Measurements from ENCODE around the gene FAM98B. TPM values are rescaled to one million over a fixed set of nuclear protein-coding genes. Genes with fewer than 3 reads are reported as not detected.

Gene FAM98B
- total and polyA plus RNA-seq, 10 of the 15 experiments (the other 5 are each of a cell fraction or from before 2014, with no cell fraction given) = 1.3 to 36.7 (median 10.9) TPM

DNA sequence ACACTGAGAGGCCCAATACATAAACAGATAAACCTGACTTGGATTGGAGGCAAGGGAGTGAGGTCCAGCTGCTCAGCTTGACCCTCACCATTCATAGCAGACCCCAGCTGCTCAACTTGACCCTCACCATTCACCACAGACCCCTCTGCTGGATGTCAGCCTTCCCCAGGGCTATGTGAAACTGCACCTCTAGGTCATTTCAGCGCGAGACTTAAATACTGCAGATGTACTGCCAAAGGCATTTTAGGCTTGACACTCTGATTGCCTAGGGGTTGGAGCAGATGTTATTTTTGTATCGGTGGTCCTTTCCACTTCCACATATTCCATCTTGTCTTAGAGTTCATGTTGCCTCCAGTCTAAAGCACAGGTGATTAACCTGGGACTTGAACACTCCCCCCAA lies 41.5 kb upstream of the FAM98B start:
- ATAC-seq (no peak), DNase-seq (ENCODE audit: low read depth, low spot score) (no peak), FAIRE-seq (no peak)
- 78% methylated on average over 3 of the region's 3 CpGs for WGBS (ENCODE audit: insufficient coverage, insufficient replicate concordance, low lambda C conversion rate, missing lambda C conversion rate)
- ChIA-PET SMC1A (ENCODE audit: uncharacterized antibody, unreplicated experiment) (interaction anchor here (0.7 to 1.1 kb wide), 4 partner anchors 9 to 413 kb away, joined by 3 to 4 read pairs (median 4); no protein-coding TSS in a partner anchor), POLR2A (no interaction called here), RAD21 (ENCODE audit: unreplicated experiment) (interaction anchor here (0.5 to 0.8 kb wide), 2 partner anchors 59 to 416 kb away, joined by 3 read pairs; no protein-coding TSS in a partner anchor), CTCF (interaction anchor here (0.7 to 2.5 kb wide), 10 partner anchors 8 to 431 kb away, joined by 3 to 8 read pairs (median 4); no protein-coding TSS in a partner anchor)
- no TSS peak for BruUV-seq (replicated peaks)
- Histone ChIP-seq H3K27ac (ENCODE audit: control insufficient read depth, insufficient read depth) (no peak overlapping the region), H2AFZ (ENCODE audit: control insufficient read depth, low read depth, low read length) (no peak overlapping the region), H4K20me1 (ENCODE audit: control insufficient read depth, insufficient read depth) (no peaks in the 10 kb centered on the region), H3K9ac (ENCODE audit: control insufficient read depth, insufficient read depth, low read length) (no peak overlapping the region), H3K4me2 (ENCODE audit: control insufficient read depth, insufficient read depth) (no peak overlapping the region), H3K4me3 (no peak overlapping the region), H3K9me3 (replicated peaks; ENCODE audit: control insufficient read depth, insufficient read depth, low read length) (no peaks in the 10 kb centered on the region), H3K4me1 (ENCODE audit: control insufficient read depth, insufficient read depth, low read length) (no peaks in the 10 kb centered on the region), H3K36me3 (ENCODE audit: control insufficient read depth in 2 of 2, insufficient read depth in 2 of 2, low read length in 1 of 2) (no peaks in the 10 kb centered on the region), H3K27me3 (replicated peaks in 1 of 2; ENCODE audit: control insufficient read depth in 2 of 2, insufficient read depth in 2 of 2, low read length in 1 of 2) (no peaks in the 10 kb centered on the region), H3K79me2 (ENCODE audit: control insufficient read depth, insufficient read depth, low read length) (no peaks in the 10 kb centered on the region)
- intact Hi-C loops (cut with micrococcal nuclease; ENCODE audit: unreplicated experiment) (no loop called here), in situ Hi-C loops (cut with MboI) (no loop called here)
- no peak for TF ChIP-seq SMAD1 (IDR thresholded peaks at IDR 0.05; ENCODE audit: low read depth, partially characterized antibody)

DNA sequence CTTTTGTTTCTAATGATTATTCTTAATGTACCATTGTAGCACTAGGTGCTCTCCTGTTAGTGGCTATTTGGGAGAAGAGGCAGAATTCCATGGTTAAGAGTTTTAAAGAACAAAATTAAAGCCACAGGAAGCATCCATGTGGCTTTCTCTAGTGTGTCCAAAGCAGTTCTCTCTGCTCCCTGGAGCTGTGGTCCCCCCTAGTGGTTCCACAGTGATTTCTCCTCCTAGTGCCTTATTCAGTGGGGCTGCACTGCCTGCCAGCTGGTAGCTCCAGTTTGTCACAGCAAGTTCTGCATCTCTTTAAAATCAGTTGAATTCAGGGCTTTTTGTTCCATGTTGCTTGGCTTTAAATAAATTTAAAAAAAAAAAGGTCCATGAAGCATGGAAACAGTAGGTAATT lies 39.6 kb upstream of the FAM98B start:
- Histone ChIP-seq H3K4me1 (ENCODE audit: control insufficient read depth, insufficient read depth, low read length) (no peaks in the 10 kb centered on the region), H3K9me3 (replicated peaks; ENCODE audit: control insufficient read depth, insufficient read depth, low read length) (no peaks in the 10 kb centered on the region; the same call in 2 of the 3 replicates), H3K27ac (ENCODE audit: control insufficient read depth, insufficient read depth) (no peak overlapping the region), H3K4me3 (no peak overlapping the region), H3K79me2 (ENCODE audit: control insufficient read depth, insufficient read depth, low read length) (no peaks in the 10 kb centered on the region), H3K36me3 (ENCODE audit: control insufficient read depth in 2 of 2, insufficient read depth in 2 of 2, low read length in 1 of 2) (no peaks in the 10 kb centered on the region), H4K20me1 (ENCODE audit: control insufficient read depth, insufficient read depth) (no peaks in the 10 kb centered on the region), H3K4me2 (ENCODE audit: control insufficient read depth, insufficient read depth) (no peak overlapping the region), H3K27me3 (replicated peaks in 1 of 2; ENCODE audit: control insufficient read depth in 2 of 2, insufficient read depth in 2 of 2, low read length in 1 of 2) (no peaks in the 10 kb centered on the region; a peak in 1 of 4 replicates), H3K9ac (ENCODE audit: control insufficient read depth, insufficient read depth, low read length) (no peak overlapping the region), H2AFZ (ENCODE audit: control insufficient read depth, low read depth, low read length) (no peak overlapping the region)
- ChIA-PET RAD21 (ENCODE audit: unreplicated experiment) (interaction anchor here (1.1 kb wide), 1 partner anchor 419 kb away, joined by 8 read pairs; no protein-coding TSS in a partner anchor), SMC1A (ENCODE audit: uncharacterized antibody, unreplicated experiment) (interaction anchor here (0.6 to 1.5 kb wide), 3 partner anchors 418 to 1589 kb away, joined by 3 to 4 read pairs (median 3); no protein-coding TSS in a partner anchor), CTCF (interaction anchor here (0.8 to 1.1 kb wide), 2 partner anchors 26 to 420 kb away, joined by 3 to 6 read pairs; no protein-coding TSS in a partner anchor), POLR2A (no interaction called here)
- no TSS peak for BruUV-seq (replicated peaks)
- in situ Hi-C loops (cut with MboI) = no loop called here
- FAIRE-seq (no peak), ATAC-seq (peak; percentile 81), DNase-seq (ENCODE audit: low read depth, low spot score) (no peak)
- intact Hi-C loops (cut with micrococcal nuclease; ENCODE audit: unreplicated experiment) = loop anchor here (1.0 kb wide), 1 partner anchor 411 kb away; no protein-coding TSS in a partner anchor
- TF ChIP-seq SMC3 (IDR thresholded peaks at IDR 0.05; ENCODE audit: borderline replicate concordance, low read length) (peak; percentile 33; the same call in 1 of the 2 replicates), RFX5 (IDR thresholded peaks at IDR 0.05; ENCODE audit: low read depth, low read length) (no peak), RAD21 (IDR thresholded peaks at IDR 0.05; ENCODE audit: insufficient read depth, low read depth, low read length) (peak; percentile 44)
- TF ChIP-seq, protein P1, sequence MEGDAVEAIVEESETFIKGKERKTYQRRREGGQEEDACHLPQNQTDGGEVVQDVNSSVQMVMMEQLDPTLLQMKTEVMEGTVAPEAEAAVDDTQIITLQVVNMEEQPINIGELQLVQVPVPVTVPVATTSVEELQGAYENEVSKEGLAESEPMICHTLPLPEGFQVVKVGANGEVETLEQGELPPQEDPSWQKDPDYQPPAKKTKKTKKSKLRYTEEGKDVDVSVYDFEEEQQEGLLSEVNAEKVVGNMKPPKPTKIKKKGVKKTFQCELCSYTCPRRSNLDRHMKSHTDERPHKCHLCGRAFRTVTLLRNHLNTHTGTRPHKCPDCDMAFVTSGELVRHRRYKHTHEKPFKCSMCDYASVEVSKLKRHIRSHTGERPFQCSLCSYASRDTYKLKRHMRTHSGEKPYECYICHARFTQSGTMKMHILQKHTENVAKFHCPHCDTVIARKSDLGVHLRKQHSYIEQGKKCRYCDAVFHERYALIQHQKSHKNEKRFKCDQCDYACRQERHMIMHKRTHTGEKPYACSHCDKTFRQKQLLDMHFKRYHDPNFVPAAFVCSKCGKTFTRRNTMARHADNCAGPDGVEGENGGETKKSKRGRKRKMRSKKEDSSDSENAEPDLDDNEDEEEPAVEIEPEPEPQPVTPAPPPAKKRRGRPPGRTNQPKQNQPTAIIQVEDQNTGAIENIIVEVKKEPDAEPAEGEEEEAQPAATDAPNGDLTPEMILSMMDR (IDR thresholded peaks at IDR 0.05 in 2 of 3, conservative IDR thresholded peaks at IDR 0.05 in 1 of 3; ENCODE audit: control insufficient read depth in 2 of 3, extremely low read depth in 1 of 3, insufficient read depth in 1 of 3, low read depth in 3 of 3, low read length in 3 of 3) = peak; percentile 39 to 52 (median 51); a peak in 5 of 6 replicates

All from GM12878 (cell line).